ENCODE measurements around the gene TCF7L2. TPM values are rescaled to one million over a fixed set of nuclear protein-coding genes. Genes with fewer than 3 reads are reported as not detected.

TCF7L2 gene
- total RNA-seq, 1 donor = 6.7 TPM

- DNase-seq (ENCODE audit: low read depth in 2 of 3, low spot score in 2 of 3) = no peak
Measured at GRCh38 chr10:113214331-113214730, 264.3 kb downstream of the TCF7L2 start.

- DNase-seq (ENCODE audit: low read depth in 2 of 3, low spot score in 2 of 3) = peak in 2 of 3 donors; percentile 46 to 71
Measured at GRCh38 chr10:113216102-113216501, 266.1 kb downstream of the TCF7L2 start.

Data from hematopoietic multipotent progenitor cell (in vitro differentiated cells).